Right lobe of liver (tissue), 4 donors: ENCODE measurements around the gene LMTK3.

Source experiments
- CTCF ChIP-seq, 4 donors: fragments of 200-600 bp in 3 of 4; fragments of 450-650 bp in 1 of 4; IDR thresholded peaks; one replicate each; pipeline versions ENCODE4 v1.5.1 to v1.8.0; 2016 to 2022; ENCODE audit warnings: antibody characterized with exemption in 4 of 4, mild to moderate bottlenecking in 2 of 4
- POLR2A ChIP-seq: fragments of 450-650 bp; IDR thresholded peaks from one replicate; pipeline ENCODE4 v1.6.1; 2017; ENCODE audit warnings: antibody characterized with exemption, mild to moderate bottlenecking
- donor health status: DM: no; HTN: no; CAD: no.
- donor health status: DM: no; HTN: no; CAD: no.
- donor health status: DM: no; HTN: yes; CAD: no.

GRCh38 chr19:48510421-48511268 is 990 bp downstream of the LMTK3 start:
- TF ChIP-seq CTCF (IDR thresholded peaks at IDR 0.05) (no peak), POLR2A (no peak)
